Nephron progenitor cell (in vitro differentiated cells): ENCODE data around the gene TBL1X.
A peak's percentile ranks its signal among the peaks of the same experiment; 100 is the strongest.

ENCODE experiments used
- DNase-seq: peaks from one replicate; pipeline ENCODE4 v3.0.0; 2021
- H3K27ac Mint-ChIP-seq: 2 replicates; pipeline ENCODE4 v1.8.0; 2021; ENCODE audit warnings: mild to moderate bottlenecking, moderate library complexity, mixed read lengths
- H3K27me3 Mint-ChIP-seq: 2 replicates; pipeline ENCODE4 v1.8.0; 2021; ENCODE audit warnings: mild to moderate bottlenecking, low read depth, mixed read lengths; ENCODE audit not compliant: poor library complexity
- H3K36me3 Mint-ChIP-seq: 2 replicates; pipeline ENCODE4 v1.8.0; 2021; ENCODE audit warnings: low read depth, mixed read lengths
- H3K4me1 Mint-ChIP-seq: 2 replicates; pipeline ENCODE4 v1.8.0; 2021; ENCODE audit warnings: mixed read lengths
- H3K4me3 Mint-ChIP-seq: 2 replicates; pipeline ENCODE4 v1.8.0; 2021; ENCODE audit warnings: mild to moderate bottlenecking, moderate library complexity, mixed read lengths
- H3K9me3 Mint-ChIP-seq: 2 replicates; pipeline ENCODE4 v1.8.0; 2021; ENCODE audit warnings: mild to moderate bottlenecking, moderate library complexity, mixed read lengths
- TF ChIP-seq, protein P1 (sequence below): fragments of 200-600 bp; sonication (generic); IDR thresholded peaks from 2 replicates; pipeline ENCODE4 v1.5.0; 2021; ENCODE audit warnings: antibody characterized with exemption

TBL1X gene

DNA sequence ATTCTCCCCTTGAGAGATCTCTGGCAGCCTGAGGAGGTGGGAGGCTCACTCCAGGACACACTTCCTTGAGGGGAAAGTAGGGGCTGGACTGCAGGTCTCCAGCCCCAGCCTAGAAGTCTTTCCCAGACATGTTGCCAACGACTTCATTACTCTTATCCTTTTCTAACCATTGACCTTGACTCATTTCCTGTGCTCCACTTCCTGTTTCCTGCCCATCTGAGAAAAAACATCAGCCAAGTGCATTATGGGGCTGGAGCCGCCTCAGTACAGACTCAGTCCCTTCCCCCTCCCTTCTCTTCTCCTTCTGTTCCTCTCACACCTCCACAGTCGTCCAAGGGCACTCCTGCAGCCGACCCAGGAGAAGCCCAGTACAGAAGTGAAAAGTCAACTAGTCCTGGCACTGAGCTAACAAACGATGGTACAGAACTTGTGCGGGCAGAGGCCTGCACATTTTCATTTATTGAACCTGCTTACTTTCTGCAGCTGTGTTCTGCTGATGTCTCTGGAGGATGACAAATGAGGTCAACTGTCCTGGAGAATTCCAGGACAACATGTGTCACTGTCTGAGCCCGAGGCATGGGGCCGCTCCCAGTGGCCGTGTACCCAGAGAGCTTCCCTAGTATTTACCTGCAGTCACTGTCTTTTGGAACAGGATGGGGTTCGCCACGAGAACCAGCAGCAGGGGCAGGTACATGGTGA, 280.7 kb downstream of the TBL1X start:
- Mint-ChIP-seq H3K4me1 (peaks cover 22% of the 10 kb centered on the region), H3K27me3 (no peaks in the 10 kb centered on the region), H3K27ac (peak overlapping the region; percentile 85), H3K4me3 (no peak overlapping the region), H3K9me3 (peaks cover 46% of the 10 kb centered on the region), H3K36me3 (peaks cover 19% of the 10 kb centered on the region)
- TF ChIP-seq, protein P1, sequence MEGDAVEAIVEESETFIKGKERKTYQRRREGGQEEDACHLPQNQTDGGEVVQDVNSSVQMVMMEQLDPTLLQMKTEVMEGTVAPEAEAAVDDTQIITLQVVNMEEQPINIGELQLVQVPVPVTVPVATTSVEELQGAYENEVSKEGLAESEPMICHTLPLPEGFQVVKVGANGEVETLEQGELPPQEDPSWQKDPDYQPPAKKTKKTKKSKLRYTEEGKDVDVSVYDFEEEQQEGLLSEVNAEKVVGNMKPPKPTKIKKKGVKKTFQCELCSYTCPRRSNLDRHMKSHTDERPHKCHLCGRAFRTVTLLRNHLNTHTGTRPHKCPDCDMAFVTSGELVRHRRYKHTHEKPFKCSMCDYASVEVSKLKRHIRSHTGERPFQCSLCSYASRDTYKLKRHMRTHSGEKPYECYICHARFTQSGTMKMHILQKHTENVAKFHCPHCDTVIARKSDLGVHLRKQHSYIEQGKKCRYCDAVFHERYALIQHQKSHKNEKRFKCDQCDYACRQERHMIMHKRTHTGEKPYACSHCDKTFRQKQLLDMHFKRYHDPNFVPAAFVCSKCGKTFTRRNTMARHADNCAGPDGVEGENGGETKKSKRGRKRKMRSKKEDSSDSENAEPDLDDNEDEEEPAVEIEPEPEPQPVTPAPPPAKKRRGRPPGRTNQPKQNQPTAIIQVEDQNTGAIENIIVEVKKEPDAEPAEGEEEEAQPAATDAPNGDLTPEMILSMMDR, result no peak
- no peak for DNase-seq

DNA sequence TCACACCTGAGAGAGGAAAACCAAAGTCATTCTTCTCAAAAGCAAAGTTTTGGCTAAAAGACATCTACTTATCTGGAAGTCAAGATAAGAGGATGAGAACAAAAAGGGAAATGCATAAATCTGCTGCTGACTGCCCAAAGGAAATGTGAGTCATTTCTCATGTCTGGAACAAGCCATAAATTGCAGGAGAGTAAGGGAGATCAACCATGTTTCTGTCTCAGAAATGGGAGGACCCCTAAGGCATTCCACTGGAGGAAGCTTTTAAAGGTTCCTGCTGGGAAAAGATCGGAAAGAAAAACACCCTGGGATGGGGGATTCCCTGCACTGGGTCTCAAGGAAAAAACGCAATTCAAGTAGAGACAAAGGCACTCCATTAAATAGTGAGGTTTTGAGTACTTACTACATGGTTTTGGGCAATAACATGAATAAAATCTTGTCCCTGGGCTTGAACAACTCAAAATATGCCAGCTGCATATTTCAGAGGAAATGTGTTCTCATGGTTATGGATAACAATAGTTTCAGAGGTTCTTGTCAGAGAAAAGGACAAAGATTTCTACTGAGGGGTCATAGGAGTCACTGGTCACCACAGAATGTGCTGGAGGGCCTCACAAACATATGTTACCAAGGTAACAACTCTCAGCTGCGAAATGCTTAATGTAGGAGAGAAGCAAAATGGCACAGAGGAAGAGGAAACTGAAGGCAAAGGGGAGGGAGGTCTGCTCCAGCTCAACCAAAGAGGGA, 281.5 kb downstream of the TBL1X start:
- DNase-seq, result no peak
- no peaks in the 10 kb centered on the region for H3K27me3 Mint-ChIP-seq
- H3K9me3 Mint-ChIP-seq, result peaks cover 46% of the 10 kb centered on the region
- H3K4me3 Mint-ChIP-seq, result peak overlapping the region; percentile 11
- peak overlapping the region; percentile 85 for H3K27ac Mint-ChIP-seq
- peaks cover 19% of the 10 kb centered on the region for H3K36me3 Mint-ChIP-seq
- TF ChIP-seq, protein P1, result no peak
- H3K4me1 Mint-ChIP-seq, result peaks cover 22% of the 10 kb centered on the region

DNA sequence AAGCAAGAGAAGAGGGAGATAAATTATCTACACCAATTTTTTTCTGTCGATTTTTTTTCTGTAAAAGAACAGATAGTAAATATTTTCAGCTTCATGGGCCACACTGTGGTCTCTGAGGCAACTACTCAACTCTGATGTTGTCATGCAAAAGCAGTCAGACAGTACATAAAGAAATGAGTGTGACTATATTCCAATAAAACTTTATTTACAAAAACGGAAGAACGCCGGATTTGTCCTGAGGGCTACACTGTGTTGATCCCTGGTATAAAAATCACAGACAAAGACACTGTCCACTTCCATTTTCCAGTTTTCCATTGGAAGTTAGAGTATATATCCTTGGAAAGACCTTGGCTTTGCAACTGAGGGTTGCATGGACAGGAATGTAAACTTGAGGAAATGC, 282.8 kb downstream of the TBL1X start:
- Mint-ChIP-seq H3K27ac (no peak overlapping the region), H3K9me3 (peaks cover 50% of the 10 kb centered on the region)
- no peak for DNase-seq

DNA sequence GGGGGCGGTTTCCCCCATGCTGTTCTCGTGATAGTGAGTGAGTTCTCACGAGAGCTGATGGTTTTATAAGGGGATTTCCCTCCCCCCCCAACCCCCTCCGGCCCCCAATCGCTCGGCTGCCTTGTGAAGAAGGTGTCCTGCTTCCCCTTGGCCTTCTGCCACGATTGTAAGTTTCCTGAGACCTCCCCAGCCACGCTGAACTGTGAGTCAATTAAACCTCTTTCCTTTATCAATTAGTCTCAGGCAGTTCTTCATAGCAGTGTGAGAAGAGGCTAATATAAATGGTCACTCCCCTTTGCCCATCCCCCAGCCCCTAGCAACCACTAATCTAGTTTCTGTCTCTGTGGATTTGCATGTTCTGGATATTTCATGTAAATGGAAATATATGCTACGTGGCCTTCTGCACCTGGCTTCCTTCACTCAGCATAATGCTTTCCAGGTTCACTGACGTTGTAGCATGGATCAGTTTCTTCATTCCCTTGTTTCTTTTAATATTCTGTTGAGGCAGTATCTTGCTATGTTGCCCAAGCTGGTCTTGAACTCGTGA, 284.4 kb downstream of the TBL1X start:
- peaks cover 22% of the 10 kb centered on the region for H3K4me1 Mint-ChIP-seq
- H3K4me3 Mint-ChIP-seq, result no peak overlapping the region
- peaks cover 49% of the 10 kb centered on the region for H3K9me3 Mint-ChIP-seq
- peaks cover 3% of the 10 kb centered on the region for H3K27me3 Mint-ChIP-seq
- H3K27ac Mint-ChIP-seq, result no peak overlapping the region
- no peak for DNase-seq
- TF ChIP-seq, protein P1, result no peak
- H3K36me3 Mint-ChIP-seq, result peaks cover 8% of the 10 kb centered on the region

More for the DNA sequence above, 282.8 kb downstream of the TBL1X start:
- TF ChIP-seq, protein P1, result no peak
- peaks cover 3% of the 10 kb centered on the region for H3K27me3 Mint-ChIP-seq
- peaks cover 22% of the 10 kb centered on the region for H3K4me1 Mint-ChIP-seq
- H3K36me3 Mint-ChIP-seq, result peaks cover 15% of the 10 kb centered on the region
- H3K4me3 Mint-ChIP-seq, result no peak overlapping the region

DNA sequence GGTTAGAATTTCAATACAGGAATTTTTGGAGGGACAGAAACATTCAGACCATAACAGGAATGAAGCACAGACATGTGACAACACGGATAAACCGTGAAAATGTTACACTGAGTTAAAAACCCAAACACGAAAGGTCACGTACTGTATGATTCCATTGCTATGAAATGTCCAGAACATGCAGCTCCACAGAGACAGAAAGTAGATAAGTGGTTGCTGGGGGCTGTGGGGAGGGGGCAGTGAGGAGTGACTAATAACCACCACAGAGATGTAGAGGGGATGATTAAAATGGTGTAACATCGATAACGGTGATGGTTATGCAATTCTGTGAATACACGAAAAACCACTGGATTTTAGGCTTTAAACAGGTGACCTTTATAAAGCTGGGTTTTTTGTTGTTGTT, 292.5 kb downstream of the TBL1X start:
- no peak overlapping the region for H3K4me3 Mint-ChIP-seq
- no peaks in the 10 kb centered on the region for H3K4me1 Mint-ChIP-seq
- H3K27ac Mint-ChIP-seq, result no peak overlapping the region
- H3K27me3 Mint-ChIP-seq, result peaks cover 2% of the 10 kb centered on the region
- TF ChIP-seq, protein P1, result no peak
- DNase-seq, result no peak
- peaks cover 11% of the 10 kb centered on the region for H3K36me3 Mint-ChIP-seq
- peaks cover 52% of the 10 kb centered on the region for H3K9me3 Mint-ChIP-seq
